ENCODE measurements around the gene A2M.

GRCh38 chr12:9087087-9087835, 28.5 kb downstream of the A2M start:
- TF ChIP-seq ZNF788 (CRISPR knock-in tag; IDR thresholded peaks at IDR 0.05; ENCODE audit: borderline replicate concordance) (no peak), CTCF (CRISPR knock-in tag; IDR thresholded peaks at IDR 0.05) (no peak), POLR2A (IDR thresholded peaks at IDR 0.05; ENCODE audit: insufficient read depth in 1 of 2, low read depth in 2 of 2, low read length in 2 of 2) (no peak), CREB3 (CRISPR knock-in tag; IDR thresholded peaks at IDR 0.05) (no peak), ZNF639 (CRISPR knock-in tag; conservative IDR thresholded peaks at IDR 0.05) (no peak), SMYD3 (CRISPR knock-in tag; IDR thresholded peaks at IDR 0.05) (no peak), RELA (CRISPR knock-in tag; IDR thresholded peaks at IDR 0.05) (no peak)

All from HepG2 (cell line).